Prostate gland (tissue), 2 donors: Measurements from ENCODE around the gene ADAMTS13.

Experiments
- CTCF ChIP-seq, 4 experiments: fragments of 200-600 bp in 2 of 4; fragments of 450-650 bp in 2 of 4; sonication (generic) in 2 of 4; IDR thresholded peaks; 1 replicate in 3 of 4; 2 replicates in 1 of 4; pipeline ENCODE4 v1.5.1; 2016 to 2019; ENCODE audit warnings: antibody characterized with exemption in 4 of 4, mild to moderate bottlenecking in 2 of 4, moderate library complexity in 2 of 4
- POLR2A ChIP-seq: fragments of 450-650 bp; IDR thresholded peaks from one replicate; pipeline ENCODE4 v1.6.1; 2016; ENCODE audit warnings: antibody characterized with exemption, mild to moderate bottlenecking

GRCh38 chr9:133472277-133472645 is 50.1 kb downstream of the ADAMTS13 start:
- TF ChIP-seq POLR2A (no peak), CTCF (IDR thresholded peaks at IDR 0.05) (no peak)
